Panc1 (cell line): ENCODE data around the gene ZBTB8A. TPM values are rescaled to one million over a fixed set of nuclear protein-coding genes. Genes with fewer than 3 reads are reported as not detected.

ENCODE experiments used
- ATAC-seq: fragments of 200-7000 bp; cut with Tn5 transposase; 2 replicates; pipeline ENCODE4 v1.9.1; 2020; ENCODE audit warnings: mild to moderate bottlenecking, moderate library complexity
- BruUV-seq: library from RNA; stranded (reverse); fragments of 400-500 nt; replicated peaks from 2 replicates; lab custom pipeline; 2021; lab: Mats Ljungman, UMichigan
- CTCF ChIA-PET: fragments of 300-600 bp; sonication (Branson Sonifier 250); formaldehyde crosslinking; loops from one replicate; lab custom pipeline; 2022; ENCODE audit warnings: antibody characterized with exemption; lab: Charles Lee
- POLR2A ChIA-PET: fragments of 300-600 bp; sonication (Branson Sonifier 250); formaldehyde crosslinking; loops from one replicate; lab custom pipeline; 2022; ENCODE audit warnings: antibody characterized with exemption; lab: Charles Lee
- DNase-seq: peaks from one replicate; pipeline ENCODE4 v3.0.0-alpha.2; 2010; ENCODE audit warnings: low read depth, low spot score
- H3K27ac ChIP-seq: 2 replicates; pipeline ENCODE4 v1.5.1; 2011; ENCODE audit warnings: mild to moderate bottlenecking, low read length, inconsistent platforms
- H3K27me3 ChIP-seq: fragments of 200-500 bp; sonication (Bioruptor generic); 2 replicates; pipeline ENCODE4 v1.6.0; 2014; ENCODE audit warnings: low read length, inconsistent platforms; ENCODE audit not compliant: control insufficient read depth, insufficient read depth
- H3K36me3 ChIP-seq: fragments of 200-500 bp; sonication (Bioruptor generic); 2 replicates; pipeline ENCODE4 v1.5.1; 2014; ENCODE audit warnings: inconsistent platforms, mild to moderate bottlenecking, low read length, moderate library complexity; ENCODE audit not compliant: control insufficient read depth, insufficient read depth
- H3K4me1 ChIP-seq: 2 replicates; pipeline ENCODE4 v1.5.1; 2011; ENCODE audit warnings: inconsistent platforms, mild to moderate bottlenecking, low read length, moderate library complexity; ENCODE audit not compliant: control insufficient read depth, insufficient read depth
- H3K4me3 ChIP-seq, 2 experiments: 2 replicates each; pipeline ENCODE4 v1.5.1; 2011 to 2012; ENCODE audit warnings: low read depth in 2 of 2, low read length in 2 of 2, mild to moderate bottlenecking in 2 of 2, inconsistent platforms in 1 of 2, moderate library complexity in 1 of 2
- H3K9me3 ChIP-seq: fragments of 200-500 bp; sonication (Bioruptor generic); 2 replicates; pipeline ENCODE4 v1.5.1; 2014; ENCODE audit warnings: low read depth, mild to moderate bottlenecking, inconsistent platforms, low read length, moderate library complexity; ENCODE audit not compliant: control insufficient read depth, insufficient read depth
- CTCF ChIP-seq: fragments of 450-650 bp; IDR thresholded peaks from 2 replicates; pipeline ENCODE4 v1.5.1; 2017; ENCODE audit warnings: mild to moderate bottlenecking
- POLR2AphosphoS5 ChIP-seq: IDR thresholded peaks from 2 replicates; pipeline ENCODE4 v1.6.1; 2012; ENCODE audit warnings: mild to moderate bottlenecking, low read depth, low read length, moderate library complexity
- REST ChIP-seq, 2 experiments: IDR thresholded peaks; 2 replicates each; pipeline ENCODE4 v1.6.1; 2011 to 2012; ENCODE audit warnings: low read depth in 2 of 2, control low read depth in 1 of 2, low read length in 1 of 2, mild to moderate bottlenecking in 1 of 2, moderate library complexity in 1 of 2; ENCODE audit not compliant: insufficient read depth in 1 of 2
- SIN3A ChIP-seq: IDR thresholded peaks from 2 replicates; pipeline ENCODE4 v1.6.1; 2012; ENCODE audit warnings: low read depth, mild to moderate bottlenecking, low read length, moderate library complexity, borderline replicate concordance; ENCODE audit not compliant: insufficient read depth
- TCF7L2 ChIP-seq: IDR thresholded peaks from 2 replicates; pipeline ENCODE4 v1.6.1; 2011; ENCODE audit warnings: mild to moderate bottlenecking, low read depth, low read length, inconsistent platforms
- in situ Hi-C: cut with HindIII; loops from 2 replicates; pipeline ENCODE4 v1.10.0; 2016; ENCODE audit warnings: low sequenced_read_pairs, low pct_unique_long_range_greater_than_20kb
- intact Hi-C: fragments of 100-400 bp; cut with micrococcal nuclease; formaldehyde crosslinking; loops from one replicate; pipeline ENCODE4 v1.10.0; 2022; ENCODE audit not compliant: unreplicated experiment
- total RNA-seq: library from RNA; stranded (reverse); gene quantifications from one replicate; pipeline ENCODE4 v1.2.1, GENCODE V29; 2021; ENCODE audit not compliant: unreplicated experiment

Gene ZBTB8A
- total RNA-seq, 1 experiment from 2014 or later, result 6.5 TPM

- Histone ChIP-seq H3K4me1 (peaks cover 5% of the 10 kb centered on the region; the same call in 1 of the 2 replicates), H3K9me3 (no peaks in the 10 kb centered on the region), H3K4me3 (no peak overlapping the region), H3K27ac (no peak overlapping the region), H3K27me3 (no peaks in the 10 kb centered on the region), H3K36me3 (no peaks in the 10 kb centered on the region)
- intact Hi-C loops (loop anchor here (10.0 kb wide), 1 partner anchor 89 kb away; no protein-coding TSS in a partner anchor), in situ Hi-C loops (no loop called here)
- ATAC-seq, result no peak
- no peak for DNase-seq
- ChIA-PET CTCF (interaction anchor here (0.6 kb wide), 1 partner anchor 93 kb away, joined by 3 read pairs; no protein-coding TSS in a partner anchor), POLR2A (interaction anchor here (0.5 to 0.6 kb wide), 2 partner anchors 21 to 145 kb away, joined by 3 to 4 read pairs; no protein-coding TSS in a partner anchor)
- TF ChIP-seq POLR2AphosphoS5 (no peak), CTCF (no peak), SIN3A (no peak), REST (IDR thresholded peaks at IDR 0.05; ENCODE audit: insufficient read depth in 1 of 2, low read depth in 2 of 2, low read length in 1 of 2) (no peak), TCF7L2 (no peak)
- BruUV-seq, result no TSS peak
These were observed 74.2 kb downstream of the ZBTB8A start for GRCh38 chr1:32613472-32613871.

GRCh38 chr1:32618673-32619221 is 79.5 kb downstream of the ZBTB8A start:
- no peak for ATAC-seq
- intact Hi-C loops, result loop anchor here (10.0 kb wide), 1 partner anchor 94 kb away; no protein-coding TSS in a partner anchor
- POLR2A ChIA-PET, result no interaction called here

More at GRCh38 chr1:32618673-32619221, 79.5 kb downstream of the ZBTB8A start:
- Histone ChIP-seq H3K36me3 (no peaks in the 10 kb centered on the region; the same call in 1 of the 2 replicates), H3K4me1 (no peaks in the 10 kb centered on the region), H3K27me3 (no peaks in the 10 kb centered on the region), H3K27ac (no peak overlapping the region), H3K9me3 (no peaks in the 10 kb centered on the region), H3K4me3 (no peak overlapping the region)
- no TSS peak for BruUV-seq
- DNase-seq, result no peak
- CTCF ChIA-PET, result no interaction called here
- in situ Hi-C loops, result no loop called here
- TF ChIP-seq POLR2AphosphoS5, result no peak; the same call in 1 of the 2 replicates
- TF ChIP-seq CTCF, result no peak
- TF ChIP-seq SIN3A, result no peak
- TF ChIP-seq TCF7L2, result no peak
- TF ChIP-seq REST (IDR thresholded peaks at IDR 0.05; ENCODE audit: insufficient read depth in 1 of 2, low read depth in 2 of 2, low read length in 1 of 2), result no peak
